GM18951 (cell line): ENCODE data around the gene MAPKAPK3.

Experiments
- POLR2A ChIP-seq: IDR thresholded peaks from 4 replicates; pipeline ENCODE4 v1.6.1; 2011; ENCODE audit warnings: mild to moderate bottlenecking; ENCODE audit not compliant: insufficient read length, insufficient read depth; ENCODE audit errors: extremely low read depth
- in situ Hi-C: fragments of 300-500 bp; cut with MboI; formaldehyde crosslinking; loops from one replicate; pipeline ENCODE4 v1.12.0; 2022; ENCODE audit warnings: low sequenced_read_pairs, mixed read lengths, inconsistent platforms; ENCODE audit not compliant: unreplicated experiment

The MAPKAPK3 gene

GRCh38 chr3:50580683-50581458 is 36.1 kb upstream of the MAPKAPK3 start:
- TF ChIP-seq POLR2A: no peak
- in situ Hi-C loops: no loop called here

GRCh38 chr3:50581459-50581842 is 35.5 kb upstream of the MAPKAPK3 start:
- in situ Hi-C loops: no loop called here
- TF ChIP-seq POLR2A: no peak

- TF ChIP-seq POLR2A: no peak
- in situ Hi-C loops: no loop called here
Measured at GRCh38 chr3:50582083-50582482, 34.9 kb upstream of the MAPKAPK3 start.

- in situ Hi-C loops: no loop called here
- no peak for TF ChIP-seq POLR2A
Measured at GRCh38 chr3:50583897-50584296, 33.1 kb upstream of the MAPKAPK3 start.

GRCh38 chr3:50584391-50584790 is 32.6 kb upstream of the MAPKAPK3 start:
- no peak for TF ChIP-seq POLR2A
- in situ Hi-C loops: no loop called here

- in situ Hi-C loops: no loop called here
Measured at GRCh38 chr3:50585919-50586762, 30.8 kb upstream of the MAPKAPK3 start.

GRCh38 chr3:50586763-50587070 is 30.2 kb upstream of the MAPKAPK3 start:
- TF ChIP-seq POLR2A: no peak
- in situ Hi-C loops: no loop called here

More at GRCh38 chr3:50585919-50586762, 30.8 kb upstream of the MAPKAPK3 start:
- no peak for TF ChIP-seq POLR2A

GRCh38 chr3:50587373-50587772 is 29.6 kb upstream of the MAPKAPK3 start:
- TF ChIP-seq POLR2A: no peak
- in situ Hi-C loops: no loop called here

GRCh38 chr3:50587806-50588758 is 28.9 kb upstream of the MAPKAPK3 start:
- peak; percentile 32 for TF ChIP-seq POLR2A
- in situ Hi-C loops: no loop called here

- TF ChIP-seq POLR2A: peak; percentile 5
- in situ Hi-C loops: no loop called here
Measured at GRCh38 chr3:50588759-50589433, 28.1 kb upstream of the MAPKAPK3 start.

GRCh38 chr3:50591196-50591741 is 25.7 kb upstream of the MAPKAPK3 start:
- in situ Hi-C loops: loop anchor here (10.0 kb wide), 1 partner anchor 616 kb away; no protein-coding TSS in a partner anchor
- TF ChIP-seq POLR2A: no peak

GRCh38 chr3:50592568-50592967 is 24.4 kb upstream of the MAPKAPK3 start:
- in situ Hi-C loops: loop anchor here (10.0 kb wide), 1 partner anchor 618 kb away; no protein-coding TSS in a partner anchor

GRCh38 chr3:50594253-50594785 is 22.6 kb upstream of the MAPKAPK3 start:
- in situ Hi-C loops: loop anchor here (10.0 kb wide), 1 partner anchor 620 kb away; no protein-coding TSS in a partner anchor
- TF ChIP-seq POLR2A: no peak

More at GRCh38 chr3:50592568-50592967, 24.4 kb upstream of the MAPKAPK3 start:
- TF ChIP-seq POLR2A: no peak
